HCT116 (cell line): ENCODE measurements around the gene REG1B. TPM values are rescaled to one million over a fixed set of nuclear protein-coding genes. Genes with fewer than 3 reads are reported as not detected.

Source experiments
- ATAC-seq: fragments of 200-7000 bp; cut with Tn5 transposase; 2 replicates; pipeline ENCODE4 v1.9.1; 2020; ENCODE audit warnings: mild to moderate bottlenecking, moderate library complexity
- BruUV-seq: library from RNA; stranded (reverse); fragments of 400-500 nt; replicated peaks from 2 replicates; lab custom pipeline; 2021; lab: Mats Ljungman, UMichigan
- CTCF ChIA-PET: fragments of 300-600 bp; sonication (Branson Sonifier 250); formaldehyde crosslinking; loops from one replicate; lab custom pipeline; 2021; ENCODE audit warnings: antibody characterized with exemption; lab: Charles Lee
- POLR2A ChIA-PET: fragments of 300-600, 350-600 bp; sonication (Branson Sonifier 250); formaldehyde crosslinking; loops from one replicate; lab custom pipeline; 2021; ENCODE audit warnings: antibody characterized with exemption; lab: Charles Lee
- RAD21 ChIA-PET, 2 experiments: fragments of 300-600 bp; sonication (Branson Sonifier 250); formaldehyde crosslinking; loops; one replicate each; lab custom pipeline; 2023; ENCODE audit warnings: low total read pairs in 2 of 2; ENCODE audit not compliant: uncharacterized antibody in 2 of 2, unreplicated experiment in 2 of 2, low non-redundant PET in 1 of 2; lab: Charles Lee
- DNase-seq: peaks from one replicate; pipeline ENCODE4 v3.0.0-alpha.2; 2010; ENCODE audit warnings: low read depth, low spot score
- H2AFZ ChIP-seq: fragments of 200-600 bp; shearing (Covaris generic), sonication (generic); 2 replicates; pipeline ENCODE4 v1.6.1; 2017; ENCODE audit warnings: low read depth, mixed run types, mixed read lengths, antibody characterized with exemption, low read length; ENCODE audit not compliant: poor library complexity, severe bottlenecking
- H3K27ac ChIP-seq: 2 replicates; pipeline ENCODE4 v1.5.1; 2012; ENCODE audit warnings: low read depth, low read length
- H3K27me3 ChIP-seq: fragments of 200-600 bp; sonication (generic); 2 replicates; pipeline ENCODE4 v1.6.1; 2016; ENCODE audit warnings: mixed run types, low read length, mixed read lengths; ENCODE audit not compliant: insufficient read depth
- H3K36me3 ChIP-seq, 2 experiments: fragments of 200-500 bp in 1 of 2; fragments of 200-600 bp in 1 of 2; sonication (Bioruptor generic) in 1 of 2; sonication (generic) in 1 of 2; 2 replicates each; pipeline versions ENCODE4 v1.5.1 to v1.6.1; 2014 to 2016; ENCODE audit warnings: low read length in 2 of 2, inconsistent platforms in 1 of 2, mixed read lengths in 1 of 2, mixed run types in 1 of 2; ENCODE audit not compliant: insufficient read depth in 2 of 2, control insufficient read depth in 1 of 2
- H3K4me1 ChIP-seq, 2 experiments: fragments of 200-600 bp in 1 of 2; sonication (generic) in 1 of 2; 2 replicates each; pipeline versions ENCODE4 v1.5.1 to v1.6.1; 2012 to 2017; ENCODE audit warnings: low read length in 2 of 2, inconsistent platforms in 1 of 2, mild to moderate bottlenecking in 1 of 2, mixed read lengths in 1 of 2, mixed run types in 1 of 2, moderate library complexity in 1 of 2; ENCODE audit not compliant: insufficient read depth in 2 of 2, control insufficient read depth in 1 of 2
- H3K4me2 ChIP-seq: fragments of 200-600 bp; sonication (generic); 2 replicates; pipeline ENCODE4 v1.6.1; 2017; ENCODE audit warnings: mixed run types, low read length, mixed read lengths
- H3K4me3 ChIP-seq, 2 experiments: fragments of 200-600 bp in 1 of 2; sonication (generic) in 1 of 2; replicated peaks in 1 of 2; 2 replicates each; pipeline ENCODE4 v1.5.1; 2011 to 2016; ENCODE audit warnings: low read length in 2 of 2, control low read depth in 1 of 2, low read depth in 1 of 2, mild to moderate bottlenecking in 1 of 2, mixed read lengths in 1 of 2, mixed run types in 1 of 2
- H3K79me2 ChIP-seq: fragments of 200-600 bp; sonication (generic); 2 replicates; pipeline ENCODE4 v1.6.1; 2017; ENCODE audit warnings: mild to moderate bottlenecking, mixed run types, low read length, moderate library complexity, mixed read lengths; ENCODE audit not compliant: insufficient read depth
- H3K9ac ChIP-seq: fragments of 200-600 bp; sonication (generic); 2 replicates; pipeline ENCODE4 v1.6.1; 2016; ENCODE audit warnings: low read length, mixed read lengths
- H3K9me2 ChIP-seq: fragments of 200-600 bp; sonication (generic), shearing (Covaris generic); 2 replicates; pipeline ENCODE4 v1.6.1; 2017; ENCODE audit warnings: mixed run types, mild to moderate bottlenecking, moderate library complexity; ENCODE audit not compliant: insufficient read depth
- H3K9me3 ChIP-seq, 2 experiments: fragments of 200-500 bp in 1 of 2; fragments of 200-600 bp in 1 of 2; sonication (Bioruptor generic) in 1 of 2; sonication (generic) in 1 of 2; 2 replicates each; pipeline ENCODE4 v1.6.1; 2014 to 2017; ENCODE audit warnings: low read length in 2 of 2, mixed read lengths in 2 of 2, inconsistent platforms in 1 of 2, low read depth in 1 of 2, mild to moderate bottlenecking in 1 of 2, mixed run types in 1 of 2, moderate library complexity in 1 of 2; ENCODE audit not compliant: control insufficient read depth in 1 of 2, insufficient read depth in 1 of 2
- H4K20me1 ChIP-seq: fragments of 200-600 bp; sonication (generic), shearing (Covaris generic); 2 replicates; pipeline ENCODE4 v1.6.1; 2017; ENCODE audit warnings: mixed run types, mild to moderate bottlenecking, moderate library complexity; ENCODE audit not compliant: insufficient read depth
- CBX3 ChIP-seq: IDR thresholded peaks from 2 replicates; pipeline ENCODE4 v1.6.1; 2012; ENCODE audit warnings: low read depth
- CEBPB ChIP-seq: IDR thresholded peaks from 2 replicates; pipeline ENCODE4 v1.6.1; 2012; ENCODE audit warnings: low read depth
- EGR1 ChIP-seq: IDR thresholded peaks from 2 replicates; pipeline ENCODE4 v1.6.1; 2012; ENCODE audit warnings: low read depth
- ELF1 ChIP-seq: IDR thresholded peaks from 2 replicates; pipeline ENCODE4 v1.6.1; 2012; ENCODE audit warnings: low read depth, borderline replicate concordance
- EZH2phosphoT487 ChIP-seq: fragments of 200-600 bp; IDR thresholded peaks from 2 replicates; pipeline ENCODE4 v1.6.1; 2018; ENCODE audit warnings: antibody characterized with exemption, borderline replicate concordance
- FOSL1 ChIP-seq: IDR thresholded peaks from 2 replicates; pipeline ENCODE4 v1.6.1; 2012; ENCODE audit warnings: low read depth
- JUND ChIP-seq: IDR thresholded peaks from 2 replicates; pipeline ENCODE4 v1.6.1; 2012
- MAX ChIP-seq: IDR thresholded peaks from 2 replicates; pipeline ENCODE4 v1.6.1; 2012
- POLR2AphosphoS5 ChIP-seq: IDR thresholded peaks from 2 replicates; pipeline ENCODE4 v1.6.1; 2011; ENCODE audit warnings: mild to moderate bottlenecking, low read depth, low read length, moderate library complexity
- RAD21 ChIP-seq: IDR thresholded peaks from 2 replicates; pipeline ENCODE4 v1.6.1; 2012; ENCODE audit warnings: low read depth, mild to moderate bottlenecking
- SIN3A ChIP-seq: IDR thresholded peaks from 2 replicates; pipeline ENCODE4 v1.6.1; 2012; ENCODE audit warnings: low read depth
- SP1 ChIP-seq: IDR thresholded peaks from 2 replicates; pipeline ENCODE4 v1.6.1; 2012; ENCODE audit warnings: low read depth
- SRF ChIP-seq: IDR thresholded peaks from 2 replicates; pipeline ENCODE4 v1.6.1; 2012; ENCODE audit warnings: low read depth
- TCF7L2 ChIP-seq: IDR thresholded peaks from 2 replicates; pipeline ENCODE4 v1.7.0; 2011; ENCODE audit warnings: borderline replicate concordance, inconsistent platforms; ENCODE audit not compliant: insufficient read depth, insufficient read length; ENCODE audit errors: extremely low read depth
- ZFX ChIP-seq: fragments of 450-650 bp; IDR thresholded peaks from 2 replicates; pipeline ENCODE4 v1.6.1; 2017
- ZNF274 ChIP-seq: fragments of 200-500 bp; sonication (Bioruptor generic); IDR thresholded peaks from 2 replicates; pipeline ENCODE4 v1.6.1; 2014; ENCODE audit warnings: mild to moderate bottlenecking, low read depth, low read length, inconsistent platforms
- intact Hi-C: fragments of 100-400 bp; cut with micrococcal nuclease; formaldehyde crosslinking; loops from 2 replicates; pipeline ENCODE4 v1.10.0; 2022
- total RNA-seq: library from RNA; stranded (reverse); gene quantifications from one replicate; pipeline ENCODE4 v1.2.1, GENCODE V29; 2021; ENCODE audit not compliant: unreplicated experiment

The REG1B gene
- total RNA-seq, 1 experiment from 2014 or later: 4.2 TPM

GRCh38 chr2:79116997-79117928 lies 29.5 kb upstream of the REG1B start:
- ATAC-seq: no peak
- no peaks in the 10 kb centered on the region for H3K4me1 ChIP-seq

GRCh38 chr2:79114797-79115494 lies 27.2 kb upstream of the REG1B start:
- no peaks in the 10 kb centered on the region for H3K9me2 ChIP-seq
- H3K79me2 ChIP-seq: no peaks in the 10 kb centered on the region
- intact Hi-C loops: no loop called here
- H3K4me2 ChIP-seq: no peak overlapping the region
- no peak for TF ChIP-seq POLR2AphosphoS5
- no peak for TF ChIP-seq TCF7L2
- TF ChIP-seq SP1: no peak
- TF ChIP-seq ZNF274: no peak
- no peak for TF ChIP-seq CEBPB
- no peak for TF ChIP-seq SIN3A
- TF ChIP-seq MAX: no peak
- no peak for TF ChIP-seq ZFX
- H3K9me3 ChIP-seq: peaks cover 15 to 16% of the 10 kb centered on the region in 2 experiments; a peak in 2 of 4 replicates
- no peak overlapping the region for H3K27ac ChIP-seq
- H3K4me1 ChIP-seq: no peaks in the 10 kb centered on the region
- no peak for DNase-seq
- no peaks in the 10 kb centered on the region for H3K27me3 ChIP-seq
- RAD21 ChIA-PET: no interaction called here
- H3K4me3 ChIP-seq: no peak overlapping the region
- no peak for ATAC-seq
- H4K20me1 ChIP-seq: no peaks in the 10 kb centered on the region
- H2AFZ ChIP-seq: no peak overlapping the region
- POLR2A ChIA-PET: no interaction called here
- no TSS peak for BruUV-seq
- H3K9ac ChIP-seq: no peak overlapping the region
- CTCF ChIA-PET: no interaction called here
- H3K36me3 ChIP-seq: no peaks in the 10 kb centered on the region

More at GRCh38 chr2:79116997-79117928, 29.5 kb upstream of the REG1B start:
- TF ChIP-seq TCF7L2 (no peak), ELF1 (no peak), MAX (no peak), RAD21 (no peak), FOSL1 (no peak), JUND (no peak), ZFX (no peak), SRF (no peak), EGR1 (no peak), CBX3 (no peak), EZH2phosphoT487 (no peak), CEBPB (no peak)
- Histone ChIP-seq H3K4me3 (no peak overlapping the region), H4K20me1 (no peaks in the 10 kb centered on the region), H3K27ac (no peak overlapping the region), H3K36me3 (no peaks in the 10 kb centered on the region), H3K9ac (no peak overlapping the region), H3K9me2 (no peaks in the 10 kb centered on the region), H3K4me2 (no peak overlapping the region), H3K27me3 (no peaks in the 10 kb centered on the region), H3K79me2 (no peaks in the 10 kb centered on the region), H2AFZ (no peak overlapping the region), H3K9me3 (peaks cover 15 to 28% of the 10 kb centered on the region in 2 experiments; a peak in 2 of 4 replicates)
- DNase-seq: no peak
- ChIA-PET POLR2A (no interaction called here), RAD21 (no interaction called here), CTCF (no interaction called here)
- BruUV-seq: no TSS peak
- intact Hi-C loops: no loop called here
